ENCODE data around the gene BATF2.

- no peak for TF ChIP-seq CTCF (IDR thresholded peaks at IDR 0.05)
- no peak for TF ChIP-seq POLR2A (IDR thresholded peaks at IDR 0.05)
Observed at GRCh38 chr11:65019824-65020223, 23.1 kb upstream of the BATF2 start.
